ENCODE measurements around the gene PTPRG.

Gene PTPRG

GRCh38 chr3:61776390-61776789 is 215.0 kb downstream of the PTPRG start:
- no peak for DNase-seq

GRCh38 chr3:61777483-61777882 is 216.1 kb downstream of the PTPRG start:
- no peak for DNase-seq

DNA sequence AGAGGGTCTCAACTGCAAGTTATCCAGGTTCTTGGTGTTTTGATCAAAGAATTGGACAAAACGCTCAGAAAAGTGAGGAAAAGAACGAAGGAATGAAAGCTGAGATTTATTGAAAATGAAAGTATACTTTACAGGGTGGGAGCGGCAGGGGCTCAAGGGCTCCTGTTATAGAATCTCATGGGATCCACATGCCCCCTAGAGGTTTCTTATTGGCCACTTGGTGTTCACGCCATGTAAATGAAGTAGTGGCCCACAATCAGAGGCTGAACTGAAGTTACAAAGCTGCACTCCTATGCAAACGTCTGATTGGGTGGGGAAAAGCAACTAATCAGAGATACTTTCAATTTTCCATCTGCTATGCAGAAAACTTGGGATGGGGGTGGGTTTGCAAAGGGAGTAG is 216.7 kb downstream of the PTPRG start:
- DNase-seq, result no peak

- no peak for DNase-seq
Measured at GRCh38 chr3:61780016-61780415, 218.6 kb downstream of the PTPRG start.

- DNase-seq, result no peak
Measured at GRCh38 chr3:61780455-61781228, 219.3 kb downstream of the PTPRG start.

DNA sequence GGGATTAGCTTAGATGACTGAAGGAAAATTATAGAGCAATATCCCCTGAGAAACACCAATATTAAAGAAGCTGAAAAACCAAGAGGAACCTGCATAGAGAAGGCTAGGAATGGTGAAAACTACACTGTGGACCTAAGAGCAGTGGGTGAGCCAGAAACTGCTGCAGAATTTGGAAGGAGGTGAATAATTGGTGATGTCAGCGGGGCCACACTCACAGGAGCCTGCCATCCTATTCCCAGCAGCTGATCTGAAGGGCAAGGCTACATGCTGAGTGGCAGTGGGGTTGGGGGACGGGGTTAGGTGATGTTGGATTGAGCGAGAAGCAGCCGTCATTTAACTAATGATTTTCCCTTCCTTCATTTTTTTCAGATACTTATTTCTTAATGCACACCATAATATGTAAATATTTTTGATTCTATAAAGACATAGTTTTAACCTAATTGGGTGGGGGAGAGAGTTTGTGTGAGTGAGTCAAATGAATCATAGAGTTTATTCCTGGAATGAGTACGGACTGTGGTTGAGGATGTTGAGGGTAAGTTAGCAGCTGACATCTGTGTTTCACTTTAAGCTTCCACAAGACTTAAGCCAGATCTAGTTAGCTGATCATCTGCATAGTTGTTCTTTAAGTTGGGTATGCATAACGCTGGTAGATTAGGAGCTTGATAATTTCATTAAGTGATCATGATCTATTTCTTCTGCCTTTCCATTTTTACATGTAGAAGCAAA is 222.8 kb downstream of the PTPRG start:
- DNase-seq, result no peak

DNA sequence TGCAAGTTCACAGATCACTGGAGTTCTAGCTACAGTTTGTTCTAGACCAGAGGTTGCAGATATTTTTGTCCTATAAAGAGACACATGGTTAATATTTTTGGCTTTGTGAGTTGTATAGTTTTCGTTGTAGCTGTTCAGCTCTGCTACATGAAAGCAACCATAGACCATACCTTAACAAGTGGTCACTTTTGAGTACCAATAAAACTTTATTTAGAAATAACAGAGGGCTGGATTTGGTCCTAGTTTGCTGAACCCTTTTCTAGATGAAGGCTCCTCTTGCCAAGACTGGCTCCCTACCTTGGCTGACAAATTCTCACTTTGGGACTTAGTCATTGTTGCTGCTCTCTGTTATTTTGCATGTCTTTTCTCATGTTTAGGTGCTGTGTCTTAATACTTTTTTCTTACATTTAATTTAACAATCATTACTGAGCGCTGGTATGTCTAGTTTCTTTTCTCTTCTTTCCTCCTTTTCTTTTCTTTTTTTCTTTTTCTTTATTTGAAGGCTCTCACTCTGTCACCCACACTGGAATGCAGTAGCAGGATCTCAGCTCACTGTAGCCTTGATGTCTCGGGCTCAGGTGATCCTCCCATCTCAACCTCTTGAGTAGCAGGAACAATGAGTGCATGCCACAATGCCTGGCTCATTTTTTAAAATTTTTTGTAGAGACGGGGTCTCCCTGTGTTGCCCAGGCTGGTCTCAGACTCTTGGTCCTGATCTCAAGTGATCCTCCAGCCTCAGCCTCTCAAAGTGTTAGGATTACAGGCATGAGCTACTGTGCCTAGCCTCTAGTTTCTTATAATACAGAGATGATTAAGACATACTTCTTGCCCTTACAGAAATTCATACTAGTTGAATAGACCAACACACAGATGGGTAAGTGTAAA is 227.5 kb downstream of the PTPRG start:
- no peak for DNase-seq

DNA sequence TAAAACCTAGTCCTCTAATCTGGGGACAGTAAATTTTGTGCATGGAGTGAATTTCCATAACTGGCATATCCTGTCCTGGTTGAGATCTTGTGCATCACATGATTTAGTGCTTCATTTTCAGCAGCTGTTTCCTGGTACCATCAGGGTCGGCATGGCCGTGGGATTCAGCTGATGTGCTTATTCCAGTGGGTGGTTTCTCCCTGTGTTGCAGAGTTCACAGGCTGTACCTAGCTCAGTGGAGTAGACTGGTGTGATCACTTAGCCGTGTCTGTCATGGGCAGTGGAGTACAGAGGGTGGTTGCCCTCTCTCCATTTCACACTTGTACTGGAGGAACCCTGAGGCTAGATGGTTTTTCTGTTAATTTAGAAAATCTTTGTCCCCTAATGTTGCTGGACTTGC is 228.5 kb downstream of the PTPRG start:
- no peak for DNase-seq

GRCh38 chr3:61790411-61790810 is 229.0 kb downstream of the PTPRG start:
- no peak for DNase-seq

- no peak for DNase-seq
Measured at GRCh38 chr3:61793056-61793455, 231.7 kb downstream of the PTPRG start.

DNA sequence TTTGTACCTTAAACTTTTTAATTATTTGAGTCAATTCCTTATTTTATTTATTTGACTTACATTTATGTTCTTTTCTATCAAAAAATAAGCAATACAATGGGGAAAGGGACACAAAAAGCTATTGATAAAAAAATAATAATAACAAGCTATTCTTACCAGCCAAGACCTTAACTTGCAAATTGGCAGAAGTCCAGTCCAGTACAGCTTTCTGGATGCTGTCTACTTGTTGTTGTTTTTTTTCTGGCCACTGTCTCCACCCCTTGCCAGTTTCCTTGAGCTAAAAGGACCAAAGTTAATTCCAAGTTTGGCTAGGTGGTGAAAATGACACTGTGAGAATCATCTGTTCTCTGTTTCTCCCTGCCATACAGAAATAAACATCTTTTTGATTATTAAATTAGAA is 232.2 kb downstream of the PTPRG start:
- no peak for DNase-seq

- no peak for DNase-seq
Measured at GRCh38 chr3:61794341-61794740, 233.0 kb downstream of the PTPRG start.

GRCh38 chr3:61794961-61795360 is 233.6 kb downstream of the PTPRG start:
- DNase-seq, result no peak

- DNase-seq, result no peak
Measured at GRCh38 chr3:61796088-61796680, 234.8 kb downstream of the PTPRG start.

- no peak for DNase-seq
Measured at GRCh38 chr3:61796911-61797310, 235.5 kb downstream of the PTPRG start.

- DNase-seq, result no peak
Measured at GRCh38 chr3:61802772-61803171, 241.4 kb downstream of the PTPRG start.

GRCh38 chr3:61803983-61804382 is 242.6 kb downstream of the PTPRG start:
- DNase-seq, result no peak

GRCh38 chr3:61804782-61805181 is 243.4 kb downstream of the PTPRG start:
- no peak for DNase-seq

GRCh38 chr3:61805510-61806080 is 244.2 kb downstream of the PTPRG start:
- DNase-seq, result no peak

GRCh38 chr3:61806810-61807209 is 245.4 kb downstream of the PTPRG start:
- no peak for DNase-seq

DNA sequence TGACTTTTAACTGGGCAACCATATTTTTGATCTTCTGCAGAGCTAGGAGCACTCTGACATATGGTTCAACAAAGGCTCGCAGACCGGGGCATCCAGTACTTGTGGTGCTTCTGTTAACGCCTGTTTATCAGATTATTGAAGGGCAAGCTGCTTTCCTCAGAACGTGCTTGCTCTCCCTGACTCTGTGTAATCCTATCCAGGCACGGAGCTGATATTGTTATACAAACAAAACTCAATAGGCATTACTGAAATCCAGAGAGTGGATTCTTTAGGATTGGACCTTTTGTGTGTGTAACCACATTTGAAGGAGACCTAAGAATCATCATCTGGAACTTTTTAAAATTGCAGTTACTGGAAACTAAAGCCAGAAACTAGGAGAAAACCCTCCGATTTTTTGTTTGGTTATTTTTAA is 246.5 kb downstream of the PTPRG start:
- DNase-seq, result no peak

GRCh38 chr3:61808526-61808925 is 247.2 kb downstream of the PTPRG start:
- no peak for DNase-seq

- DNase-seq, result no peak
Measured at GRCh38 chr3:61808999-61809398, 247.6 kb downstream of the PTPRG start.
